Activated naive CD8-positive, alpha-beta T cell (primary cell): ENCODE measurements around the gene TMEM107.
"Not testable (repeated sequence)": the region's sequence is repeated elsewhere in the genome, so short reads cannot be mapped to it uniquely, and the experiment has no call there.

Source experiments
- H3K27ac Mint-ChIP-seq: one replicate; pipeline ENCODE4 v1.8.0; 2021; ENCODE audit warnings: mixed read lengths
- H3K27me3 Mint-ChIP-seq: one replicate; pipeline ENCODE4 v1.8.0; 2021; ENCODE audit warnings: mixed read lengths
- H3K36me3 Mint-ChIP-seq: one replicate; pipeline ENCODE4 v1.8.0; 2021; ENCODE audit warnings: mixed read lengths
- H3K4me1 Mint-ChIP-seq: one replicate; pipeline ENCODE4 v1.8.0; 2021; ENCODE audit warnings: low read depth, mixed read lengths
- H3K4me3 Mint-ChIP-seq: one replicate; pipeline ENCODE4 v1.8.0; 2021; ENCODE audit warnings: mild to moderate bottlenecking, mixed read lengths
- H3K9me3 Mint-ChIP-seq: one replicate; pipeline ENCODE4 v1.8.0; 2021; ENCODE audit warnings: low read depth, mixed read lengths

TMEM107 gene

GRCh38 chr17:8176197-8176940 lies at the start of gene TMEM107:
TMEM107 (minus strand) TSS chr17:8176380; CDS start chr17:8176286, 94 bp downstream.
- peak within 1 kb of the TSS; percentile 91 for H3K27ac Mint-ChIP-seq
- no peaks in the 10 kb centered on the region for H3K9me3 Mint-ChIP-seq
- peaks cover 41% of the 10 kb centered on the region for H3K4me1 Mint-ChIP-seq
- no peaks in the 10 kb centered on the region for H3K36me3 Mint-ChIP-seq
- H3K27me3 Mint-ChIP-seq = no peaks in the 10 kb centered on the region
- H3K4me3 Mint-ChIP-seq = peak within 1 kb of the TSS; percentile 92

- Mint-ChIP-seq H3K9me3 (no peaks in the 10 kb centered on the region), H3K4me1 (peaks cover 54% of the 10 kb centered on the region), H3K27me3 (no peaks in the 10 kb centered on the region), H3K27ac (peak overlapping the region; percentile 25), H3K36me3 (peaks cover 8% of the 10 kb centered on the region), H3K4me3 (peak overlapping the region; percentile 17)
These were observed 49.0 kb upstream of the TMEM107 start for GRCh38 chr17:8224891-8225812.

- Mint-ChIP-seq H3K36me3 (peaks cover 4% of the 10 kb centered on the region), H3K9me3 (no peaks in the 10 kb centered on the region), H3K4me1 (peaks cover 57% of the 10 kb centered on the region), H3K4me3 (peak overlapping the region; percentile 97), H3K27ac (peak overlapping the region; percentile 99), H3K27me3 (no peaks in the 10 kb centered on the region)
These were observed 47.4 kb upstream of the TMEM107 start for GRCh38 chr17:8223356-8224126.

DNA sequence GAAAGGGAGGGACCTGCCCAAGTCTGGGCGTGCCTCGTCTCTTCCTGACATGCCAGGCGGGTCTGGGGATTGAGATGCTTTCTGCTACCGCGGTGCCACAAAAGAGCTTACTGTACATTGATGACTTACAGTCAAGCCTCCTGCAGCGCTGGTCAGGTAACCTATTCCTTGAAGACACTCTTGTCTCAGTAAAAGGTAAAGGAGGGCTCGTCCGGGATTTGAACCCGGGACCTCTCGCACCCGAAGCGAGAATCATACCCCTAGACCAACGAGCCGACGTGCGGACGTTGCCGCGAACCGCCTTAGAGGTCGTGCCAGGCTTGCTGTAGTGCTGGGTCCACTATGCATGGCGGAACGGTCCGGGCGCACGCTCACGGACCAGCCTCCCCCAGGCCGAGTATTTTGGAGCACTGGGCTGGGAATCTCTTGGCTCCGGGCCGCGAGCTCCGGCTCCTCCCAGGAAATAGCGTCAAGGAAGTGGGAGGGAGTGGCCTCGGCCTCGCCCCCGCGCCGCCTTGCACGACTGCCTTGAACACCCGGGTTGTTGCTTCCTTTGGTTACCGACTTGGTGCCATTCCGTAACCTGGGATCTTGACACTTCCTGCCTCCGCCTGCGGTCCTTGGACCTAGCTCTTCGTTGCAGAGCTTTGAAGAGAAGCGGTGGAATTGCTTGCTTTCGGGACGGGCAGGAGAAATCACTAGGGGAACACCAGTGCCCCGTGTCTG lies 46.6 kb upstream of the TMEM107 start:
- Mint-ChIP-seq H3K27ac (peak overlapping the region; percentile 99), H3K4me3 (peak overlapping the region; percentile 97), H3K4me1 (peaks cover 57% of the 10 kb centered on the region), H3K9me3 (no peaks in the 10 kb centered on the region), H3K36me3 (peaks cover 4% of the 10 kb centered on the region), H3K27me3 (no peaks in the 10 kb centered on the region)

DNA sequence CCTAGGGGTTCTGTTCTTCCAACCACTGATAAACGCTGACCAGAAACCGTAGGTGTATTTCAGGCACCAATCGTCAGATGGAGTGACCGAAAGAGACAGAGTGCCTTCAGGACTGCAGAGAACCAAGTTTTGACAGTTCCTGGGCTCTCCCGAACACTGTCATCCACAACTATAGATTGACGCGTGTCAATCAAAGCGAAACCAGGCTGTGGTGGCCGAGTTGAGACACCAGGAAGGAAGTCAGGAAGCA lies 46.1 kb upstream of the TMEM107 start:
- no peaks in the 10 kb centered on the region for H3K9me3 Mint-ChIP-seq
- peaks cover 52% of the 10 kb centered on the region for H3K4me1 Mint-ChIP-seq
- peak overlapping the region; percentile 99 for H3K27ac Mint-ChIP-seq
- no peaks in the 10 kb centered on the region for H3K27me3 Mint-ChIP-seq
- H3K4me3 Mint-ChIP-seq = peak overlapping the region; percentile 97
- H3K36me3 Mint-ChIP-seq = peaks cover 4% of the 10 kb centered on the region

DNA sequence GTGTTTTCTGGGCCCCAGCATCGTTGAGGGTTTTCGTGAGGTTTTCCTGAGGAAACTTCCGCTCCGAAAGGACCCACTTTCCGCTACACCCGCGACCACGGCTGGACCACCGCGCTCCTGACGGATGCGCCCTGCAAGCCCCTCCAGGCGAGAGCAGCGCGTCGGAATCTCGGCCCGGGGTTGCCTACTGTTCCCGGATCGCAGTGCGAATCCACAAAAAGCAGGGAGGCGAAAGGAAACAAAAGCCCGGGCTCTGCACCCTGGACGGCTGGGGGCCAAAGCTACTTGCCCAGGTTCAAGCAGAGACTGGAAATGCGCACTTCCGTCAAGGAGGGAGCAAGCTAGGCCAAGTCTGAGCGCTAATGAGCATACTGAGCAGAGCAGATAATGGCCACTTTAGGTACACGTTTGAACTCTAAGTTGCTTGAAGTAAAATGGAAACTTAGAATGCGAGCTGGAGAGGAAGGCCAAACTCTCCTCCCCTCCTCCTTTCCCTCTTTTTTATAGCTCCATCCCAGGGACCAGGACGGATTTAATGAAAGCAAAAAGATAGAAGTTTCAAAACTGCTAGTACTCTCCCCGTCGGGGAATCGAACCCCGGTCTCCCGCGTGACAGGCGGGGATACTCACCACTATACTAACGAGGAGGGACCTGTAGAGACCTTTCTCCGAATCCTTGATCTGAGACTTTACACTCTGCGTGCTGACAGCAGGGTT lies 45.6 kb upstream of the TMEM107 start:
- Mint-ChIP-seq H3K9me3 (no peaks in the 10 kb centered on the region), H3K4me1 (peaks cover 47% of the 10 kb centered on the region), H3K4me3 (peak overlapping the region; percentile 97), H3K36me3 (no peaks in the 10 kb centered on the region), H3K27ac (peak overlapping the region; percentile 99), H3K27me3 (no peaks in the 10 kb centered on the region)

DNA sequence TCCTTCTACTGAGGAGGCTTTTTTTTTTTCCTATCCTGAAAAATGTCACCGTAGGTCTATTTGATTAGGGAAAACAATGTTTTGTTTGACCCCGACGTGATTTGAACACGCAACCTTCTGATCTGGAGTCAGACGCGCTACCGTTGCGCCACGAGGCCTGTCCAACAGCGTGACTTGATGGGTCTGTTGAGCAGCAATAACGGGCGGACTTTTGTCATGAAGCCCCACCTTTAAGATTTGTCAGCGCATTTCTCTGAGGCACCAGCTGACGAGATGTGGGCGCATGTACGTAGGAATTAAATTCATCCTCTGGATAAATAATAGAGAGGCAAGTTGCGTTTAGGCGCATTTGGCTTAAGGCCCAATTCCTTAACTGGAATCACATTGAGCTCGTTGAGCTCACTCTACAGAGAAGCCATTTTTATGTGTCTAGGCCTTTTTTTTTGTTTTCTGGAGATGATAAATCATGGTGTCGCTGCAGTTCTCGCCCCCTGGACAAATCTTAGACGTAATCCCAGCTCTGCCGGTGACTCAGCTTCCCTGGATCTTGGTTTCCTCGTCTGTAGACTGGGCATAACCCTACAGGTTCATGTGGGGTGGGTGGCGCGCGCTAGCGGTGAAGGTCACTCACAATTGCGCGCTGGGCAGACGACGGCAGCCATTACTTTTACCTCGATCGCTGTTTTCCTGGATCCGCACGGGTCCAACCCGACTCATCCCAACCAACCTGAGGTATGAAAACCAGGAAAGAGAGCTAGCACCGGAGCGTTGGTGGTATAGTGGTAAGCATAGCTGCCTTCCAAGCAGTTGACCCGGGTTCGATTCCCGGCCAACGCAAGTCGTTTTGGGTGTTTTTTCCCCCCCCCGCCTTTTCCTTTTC lies 44.8 kb upstream of the TMEM107 start:
- H3K9me3 Mint-ChIP-seq = no peaks in the 10 kb centered on the region
- peaks cover 39% of the 10 kb centered on the region for H3K4me1 Mint-ChIP-seq
- H3K27ac Mint-ChIP-seq = peak overlapping the region; percentile 99
- no peaks in the 10 kb centered on the region for H3K27me3 Mint-ChIP-seq
- no peaks in the 10 kb centered on the region for H3K36me3 Mint-ChIP-seq
- H3K4me3 Mint-ChIP-seq = peak overlapping the region; percentile 97

GRCh38 chr17:8214000-8214399 lies 37.8 kb upstream of the TMEM107 start:
- H3K4me1 Mint-ChIP-seq = peaks cover 16% of the 10 kb centered on the region
- not testable (repeated sequence) for H3K9me3 Mint-ChIP-seq, H3K27me3 Mint-ChIP-seq, H3K36me3 Mint-ChIP-seq, H3K27ac Mint-ChIP-seq, H3K4me3 Mint-ChIP-seq

DNA sequence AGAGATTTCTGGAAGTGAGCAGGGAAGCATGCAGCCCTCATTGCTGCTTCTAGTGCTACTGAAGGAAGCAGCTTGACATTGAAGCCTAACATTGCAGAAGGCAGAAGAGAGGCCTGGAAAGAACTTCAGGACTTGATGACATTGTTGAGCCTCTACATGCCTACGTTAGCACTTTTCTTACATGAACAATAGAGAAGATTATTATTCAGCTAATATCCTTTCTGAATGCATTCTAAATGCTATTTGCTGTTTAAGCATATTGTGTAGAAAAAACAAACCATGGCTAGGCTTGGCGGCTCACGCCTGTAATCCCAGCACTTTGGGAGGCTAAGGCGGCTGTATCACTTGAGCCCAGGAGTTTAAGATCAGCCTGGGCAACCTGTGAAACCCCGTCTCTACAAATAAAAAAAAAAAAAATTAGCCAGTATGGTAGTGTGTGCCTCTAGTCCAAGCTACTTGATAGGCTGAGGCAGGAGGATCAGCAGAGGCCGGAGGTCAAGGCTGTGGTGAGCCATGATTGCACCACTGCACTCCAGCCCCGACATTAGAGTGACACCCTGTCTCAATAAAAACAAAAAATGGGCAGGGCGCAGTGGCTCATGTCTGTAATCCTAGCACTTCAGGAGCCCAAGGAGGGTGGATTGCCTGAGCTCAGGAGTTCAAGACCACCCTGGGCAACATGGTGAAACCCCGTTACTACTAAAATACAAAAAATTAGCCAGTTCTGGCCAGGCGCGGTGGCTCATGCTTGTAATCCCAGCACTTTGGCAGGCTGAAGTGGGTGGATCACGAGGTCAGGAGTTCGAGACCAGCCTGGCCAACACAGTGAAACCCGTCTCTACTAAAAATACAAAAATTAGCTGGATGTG lies 36.4 kb upstream of the TMEM107 start:
- H3K27ac Mint-ChIP-seq = no peak overlapping the region
- H3K4me1 Mint-ChIP-seq = peaks cover 14% of the 10 kb centered on the region
- no peak overlapping the region for H3K4me3 Mint-ChIP-seq
- no peaks in the 10 kb centered on the region for H3K27me3 Mint-ChIP-seq
- H3K36me3 Mint-ChIP-seq = no peaks in the 10 kb centered on the region
- H3K9me3 Mint-ChIP-seq = no peaks in the 10 kb centered on the region

GRCh38 chr17:8210761-8211458 lies 34.7 kb upstream of the TMEM107 start:
- Mint-ChIP-seq H3K27me3 (no peaks in the 10 kb centered on the region), H3K9me3 (no peaks in the 10 kb centered on the region), H3K36me3 (no peaks in the 10 kb centered on the region), H3K4me3 (peak overlapping the region; percentile 91), H3K27ac (peak overlapping the region; percentile 75), H3K4me1 (peaks cover 14% of the 10 kb centered on the region)

- Mint-ChIP-seq H3K27ac (peak within 1 kb of the TSS; percentile 75), H3K27me3 (no peaks in the 10 kb centered on the region), H3K36me3 (no peaks in the 10 kb centered on the region), H3K4me3 (peak within 1 kb of the TSS; percentile 91), H3K4me1 (peaks cover 14% of the 10 kb centered on the region), H3K9me3 (no peaks in the 10 kb centered on the region)
These were observed 34.0 kb upstream of the TMEM107 start, which contains the start of gene AURKB for GRCh38 chr17:8209907-8210760. AURKB (minus strand) TSS chr17:8210575; CDS start chr17:8210224, 351 bp downstream.
